Measurements from ENCODE around the gene ALDH5A1.

The ALDH5A1 gene

DNA sequence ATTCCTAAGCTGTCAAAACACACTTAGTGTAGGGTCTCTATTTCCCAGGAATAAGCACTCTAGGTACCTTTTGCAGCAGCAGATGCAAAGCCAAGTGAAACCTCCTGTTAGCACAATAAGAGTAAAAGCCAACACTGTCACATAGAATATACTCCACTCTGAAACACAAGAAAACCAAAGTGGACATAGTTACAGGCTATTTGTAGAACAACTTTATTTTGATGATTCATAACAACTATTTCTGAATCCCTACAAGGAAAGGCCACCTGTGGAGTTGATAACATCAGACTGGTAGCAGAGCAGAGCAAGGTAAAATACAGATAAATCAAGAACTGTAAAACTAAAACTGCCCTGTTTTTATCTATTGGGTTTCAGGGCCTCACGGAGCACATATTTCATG, 59.7 kb downstream of the ALDH5A1 start:
- H3K9me2 ChIP-seq (replicated peaks; ENCODE audit: low read depth, low read length), result no peaks in the 10 kb centered on the region
- H2AFZ ChIP-seq (ENCODE audit: low read length), result no peak overlapping the region
- H3K36me3 ChIP-seq (ENCODE audit: insufficient read depth, low read length), result no peaks in the 10 kb centered on the region
- no peak overlapping the region for H3K9ac ChIP-seq (ENCODE audit: low read depth, low read length, poor library complexity, severe bottlenecking)
- no peaks in the 10 kb centered on the region for H3F3A ChIP-seq (ENCODE audit: low read depth)
- no peak overlapping the region for H3K4me3 ChIP-seq (ENCODE audit: low read length, poor library complexity, severe bottlenecking)
- H3K27me3 ChIP-seq (ENCODE audit: insufficient read depth, low read length, poor library complexity, severe bottlenecking), result no peaks in the 10 kb centered on the region
- H3K9me3 ChIP-seq (ENCODE audit: insufficient read depth, low read depth, low read length), result no peaks in the 10 kb centered on the region
- no peaks in the 10 kb centered on the region for H4K20me1 ChIP-seq (ENCODE audit: insufficient read depth, low read length, poor library complexity, severe bottlenecking)
- H3K79me2 ChIP-seq (ENCODE audit: insufficient read depth, low read length), result no peaks in the 10 kb centered on the region
- no peaks in the 10 kb centered on the region for H3K4me1 ChIP-seq (ENCODE audit: insufficient read depth, low read length, poor library complexity, severe bottlenecking)
- no peak overlapping the region for H3K4me2 ChIP-seq (ENCODE audit: low read depth, low read length, poor library complexity, severe bottlenecking)
- TF ChIP-seq EZH2phosphoT487 (IDR thresholded peaks at IDR 0.05; ENCODE audit: borderline replicate concordance), result no peak
- TF ChIP-seq, protein P1, sequence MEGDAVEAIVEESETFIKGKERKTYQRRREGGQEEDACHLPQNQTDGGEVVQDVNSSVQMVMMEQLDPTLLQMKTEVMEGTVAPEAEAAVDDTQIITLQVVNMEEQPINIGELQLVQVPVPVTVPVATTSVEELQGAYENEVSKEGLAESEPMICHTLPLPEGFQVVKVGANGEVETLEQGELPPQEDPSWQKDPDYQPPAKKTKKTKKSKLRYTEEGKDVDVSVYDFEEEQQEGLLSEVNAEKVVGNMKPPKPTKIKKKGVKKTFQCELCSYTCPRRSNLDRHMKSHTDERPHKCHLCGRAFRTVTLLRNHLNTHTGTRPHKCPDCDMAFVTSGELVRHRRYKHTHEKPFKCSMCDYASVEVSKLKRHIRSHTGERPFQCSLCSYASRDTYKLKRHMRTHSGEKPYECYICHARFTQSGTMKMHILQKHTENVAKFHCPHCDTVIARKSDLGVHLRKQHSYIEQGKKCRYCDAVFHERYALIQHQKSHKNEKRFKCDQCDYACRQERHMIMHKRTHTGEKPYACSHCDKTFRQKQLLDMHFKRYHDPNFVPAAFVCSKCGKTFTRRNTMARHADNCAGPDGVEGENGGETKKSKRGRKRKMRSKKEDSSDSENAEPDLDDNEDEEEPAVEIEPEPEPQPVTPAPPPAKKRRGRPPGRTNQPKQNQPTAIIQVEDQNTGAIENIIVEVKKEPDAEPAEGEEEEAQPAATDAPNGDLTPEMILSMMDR (conservative IDR thresholded peaks at IDR 0.05; ENCODE audit: low read length), result no peak

DNA sequence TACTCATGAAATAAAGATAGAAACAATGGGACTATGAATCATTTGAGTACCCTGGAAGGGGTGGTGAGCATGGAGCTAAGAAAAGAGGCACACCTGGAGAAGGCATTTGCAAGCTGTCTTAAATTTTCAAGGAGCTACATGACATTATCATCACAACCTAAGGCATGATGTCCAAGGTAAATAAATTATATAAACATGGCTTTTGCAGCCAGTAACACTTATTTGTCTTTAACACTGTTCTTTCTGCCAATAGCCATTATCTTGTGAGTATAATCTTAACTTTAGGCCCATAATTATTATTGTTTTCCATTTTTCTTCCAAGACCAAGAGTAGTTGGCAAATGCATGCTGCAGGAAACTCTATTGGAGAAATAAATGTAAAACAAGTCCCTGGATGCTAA, 63.7 kb downstream of the ALDH5A1 start:
- Histone ChIP-seq H3K9me3 (ENCODE audit: insufficient read depth, low read depth, low read length) (no peaks in the 10 kb centered on the region), H3K79me2 (ENCODE audit: insufficient read depth, low read length) (no peaks in the 10 kb centered on the region), H2AFZ (ENCODE audit: low read length) (no peak overlapping the region), H3K4me1 (ENCODE audit: insufficient read depth, low read length, poor library complexity, severe bottlenecking) (no peaks in the 10 kb centered on the region), H3F3A (ENCODE audit: low read depth) (no peaks in the 10 kb centered on the region), H3K27me3 (ENCODE audit: insufficient read depth, low read length, poor library complexity, severe bottlenecking) (no peaks in the 10 kb centered on the region), H3K4me2 (ENCODE audit: low read depth, low read length, poor library complexity, severe bottlenecking) (no peak overlapping the region), H3K9ac (ENCODE audit: low read depth, low read length, poor library complexity, severe bottlenecking) (no peak overlapping the region), H3K9me2 (replicated peaks; ENCODE audit: low read depth, low read length) (no peaks in the 10 kb centered on the region), H4K20me1 (ENCODE audit: insufficient read depth, low read length, poor library complexity, severe bottlenecking) (no peaks in the 10 kb centered on the region), H3K4me3 (ENCODE audit: low read length, poor library complexity, severe bottlenecking) (no peak overlapping the region), H3K36me3 (ENCODE audit: insufficient read depth, low read length) (no peaks in the 10 kb centered on the region)
- no peak for TF ChIP-seq EZH2phosphoT487 (IDR thresholded peaks at IDR 0.05; ENCODE audit: borderline replicate concordance)
- TF ChIP-seq, protein P1 (conservative IDR thresholded peaks at IDR 0.05; ENCODE audit: low read length), result no peak

DNA sequence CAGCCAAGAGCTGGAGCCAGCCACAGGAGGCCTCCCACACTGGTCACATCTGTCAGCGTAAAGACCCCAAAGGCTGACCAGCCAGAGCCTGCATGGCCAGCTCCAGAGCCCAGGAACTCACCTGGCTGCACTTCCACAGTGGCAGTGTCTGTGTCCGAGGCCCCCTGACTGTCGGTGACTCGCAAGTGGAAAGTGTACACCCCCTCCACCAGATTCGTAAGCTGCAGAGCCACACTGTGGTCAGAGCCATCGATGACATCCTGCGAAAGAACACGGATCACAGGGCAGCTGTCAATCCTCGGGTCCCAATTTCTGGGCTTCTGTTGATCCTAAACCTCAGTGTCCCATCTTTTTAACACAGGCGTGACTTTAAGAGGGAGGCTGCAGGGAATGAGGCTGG, 69.3 kb downstream of the ALDH5A1 start:
- Histone ChIP-seq H2AFZ (ENCODE audit: low read length) (no peak overlapping the region), H3K4me1 (ENCODE audit: insufficient read depth, low read length, poor library complexity, severe bottlenecking) (no peaks in the 10 kb centered on the region), H3K4me3 (ENCODE audit: low read length, poor library complexity, severe bottlenecking) (no peak overlapping the region), H3K4me2 (ENCODE audit: low read depth, low read length, poor library complexity, severe bottlenecking) (no peak overlapping the region), H3K9me3 (ENCODE audit: insufficient read depth, low read depth, low read length) (no peaks in the 10 kb centered on the region), H4K20me1 (ENCODE audit: insufficient read depth, low read length, poor library complexity, severe bottlenecking) (no peaks in the 10 kb centered on the region), H3K27me3 (ENCODE audit: insufficient read depth, low read length, poor library complexity, severe bottlenecking) (no peaks in the 10 kb centered on the region), H3K9ac (ENCODE audit: low read depth, low read length, poor library complexity, severe bottlenecking) (no peak overlapping the region), H3K9me2 (replicated peaks; ENCODE audit: low read depth, low read length) (no peaks in the 10 kb centered on the region), H3F3A (ENCODE audit: low read depth) (no peaks in the 10 kb centered on the region), H3K36me3 (ENCODE audit: insufficient read depth, low read length) (no peaks in the 10 kb centered on the region), H3K79me2 (ENCODE audit: insufficient read depth, low read length) (no peaks in the 10 kb centered on the region)
- no peak for TF ChIP-seq EZH2phosphoT487 (IDR thresholded peaks at IDR 0.05; ENCODE audit: borderline replicate concordance)
- TF ChIP-seq, protein P1 (conservative IDR thresholded peaks at IDR 0.05; ENCODE audit: low read length), result no peak
